ENCODE results near the gene PIWIL4. TPM values are rescaled to one million over a fixed set of nuclear protein-coding genes. Genes with fewer than 3 reads are reported as not detected.

PIWIL4 gene
- polyA plus RNA-seq, 1 donor from 2014 or later, result 1.3 TPM

- Histone ChIP-seq H3K9ac (ENCODE audit: low read length) (no peak overlapping the region), H3K27ac (ENCODE audit: low read length) (no peak overlapping the region), H2AFZ (ENCODE audit: low read depth, low read length) (no peak overlapping the region), H4K20me1 (ENCODE audit: insufficient read depth) (no peaks in the 10 kb centered on the region), H3K36me3 (ENCODE audit: insufficient read depth, low read length) (no peaks in the 10 kb centered on the region), H3K9me3 (ENCODE audit: low read length) (no peaks in the 10 kb centered on the region), H3K79me2 (replicated peaks; ENCODE audit: insufficient read depth, low read length) (no peaks in the 10 kb centered on the region), H3K4me2 (ENCODE audit: low read length) (no peak overlapping the region), H3K4me3 (ENCODE audit: low read length) (no peak overlapping the region), H3K9me2 (ENCODE audit: insufficient read depth, low read length) (no peaks in the 10 kb centered on the region), H3F3A (ENCODE audit: insufficient read depth, low read length, poor library complexity, severe bottlenecking) (no peaks in the 10 kb centered on the region), H3K27me3 (ENCODE audit: insufficient read depth, low read depth, low read length) (no peaks in the 10 kb centered on the region)
- TF ChIP-seq POLR2AphosphoS5 (IDR thresholded peaks at IDR 0.05) (no peak), SMC3 (conservative IDR thresholded peaks at IDR 0.05; ENCODE audit: poor library complexity) (no peak), CTCF (IDR thresholded peaks at IDR 0.05; ENCODE audit: poor library complexity, severe bottlenecking) (no peak), REST (IDR thresholded peaks at IDR 0.05; ENCODE audit: borderline replicate concordance) (no peak), MXI1 (conservative IDR thresholded peaks at IDR 0.05; ENCODE audit: poor library complexity, severe bottlenecking) (no peak), EP300 (conservative IDR thresholded peaks at IDR 0.05; ENCODE audit: poor library complexity, severe bottlenecking) (no peak), TAF1 (IDR thresholded peaks at IDR 0.05; ENCODE audit: low read depth) (no peak), RAD21 (conservative IDR thresholded peaks at IDR 0.05) (no peak), EZH2 (IDR thresholded peaks at IDR 0.05; ENCODE audit: borderline replicate concordance, insufficient read depth, low read length, poor library complexity, severe bottlenecking) (no peak)
Observed at GRCh38 chr11:94648789-94649188, 81.6 kb downstream of the PIWIL4 start.

- H4K20me1 ChIP-seq (ENCODE audit: insufficient read depth), result no peaks in the 10 kb centered on the region
- no peak overlapping the region for H2AFZ ChIP-seq (ENCODE audit: low read depth, low read length)
- no peak overlapping the region for H3K4me2 ChIP-seq (ENCODE audit: low read length)
- H3F3A ChIP-seq (ENCODE audit: insufficient read depth, low read length, poor library complexity, severe bottlenecking), result no peaks in the 10 kb centered on the region
- H3K27ac ChIP-seq (ENCODE audit: low read length), result no peak overlapping the region
- no peaks in the 10 kb centered on the region for H3K79me2 ChIP-seq (replicated peaks; ENCODE audit: insufficient read depth, low read length)
- TF ChIP-seq POLR2AphosphoS5 (IDR thresholded peaks at IDR 0.05) (no peak), SMC3 (conservative IDR thresholded peaks at IDR 0.05; ENCODE audit: poor library complexity) (no peak), EP300 (conservative IDR thresholded peaks at IDR 0.05; ENCODE audit: poor library complexity, severe bottlenecking) (no peak), MXI1 (conservative IDR thresholded peaks at IDR 0.05; ENCODE audit: poor library complexity, severe bottlenecking) (no peak), TAF1 (IDR thresholded peaks at IDR 0.05; ENCODE audit: low read depth) (no peak)
- no peak overlapping the region for H3K4me3 ChIP-seq (ENCODE audit: low read length)
- no peaks in the 10 kb centered on the region for H3K36me3 ChIP-seq (ENCODE audit: insufficient read depth, low read length)
- no peak overlapping the region for H3K9ac ChIP-seq (ENCODE audit: low read length)
- H3K27me3 ChIP-seq (ENCODE audit: insufficient read depth, low read depth, low read length), result no peaks in the 10 kb centered on the region
- H3K9me2 ChIP-seq (ENCODE audit: insufficient read depth, low read length), result no peaks in the 10 kb centered on the region
- no peaks in the 10 kb centered on the region for H3K9me3 ChIP-seq (ENCODE audit: low read length)
Observed at GRCh38 chr11:94649254-94649653, 82.1 kb downstream of the PIWIL4 start.
